GM10266 (cell line): ENCODE measurements around the gene NCMAP.

Experiments
- DNase-seq: peaks from one replicate; pipeline ENCODE4 v3.0.0; 2012; ENCODE audit errors: extremely low spot score
- CTCF ChIP-seq: IDR thresholded peaks from 2 replicates; pipeline ENCODE4 v1.5.1; 2012; ENCODE audit warnings: mild to moderate bottlenecking, low read depth; ENCODE audit not compliant: control insufficient read depth, insufficient read depth; ENCODE audit errors: missing control alignments

NCMAP gene

GRCh38 chr1:24606296-24606605 lies 50.4 kb downstream of the NCMAP start:
- no peak for TF ChIP-seq CTCF

GRCh38 chr1:24606621-24607020 lies 50.7 kb downstream of the NCMAP start:
- no peak for DNase-seq
- no peak for TF ChIP-seq CTCF

More at GRCh38 chr1:24606296-24606605, 50.4 kb downstream of the NCMAP start:
- no peak for DNase-seq

- DNase-seq: no peak
- TF ChIP-seq CTCF: no peak
Observed at GRCh38 chr1:24609949-24610517, 54.1 kb downstream of the NCMAP start.

GRCh38 chr1:24619376-24619775 lies 63.5 kb downstream of the NCMAP start:
- no peak for DNase-seq
- TF ChIP-seq CTCF: no peak

- TF ChIP-seq CTCF: no peak
- DNase-seq: no peak
Observed at GRCh38 chr1:24620678-24621077, 64.8 kb downstream of the NCMAP start.

- DNase-seq: no peak
- no peak for TF ChIP-seq CTCF
Observed at GRCh38 chr1:24621121-24621520, 65.2 kb downstream of the NCMAP start.

GRCh38 chr1:24622218-24622617 lies 66.3 kb downstream of the NCMAP start:
- TF ChIP-seq CTCF: no peak
- DNase-seq: no peak
